HCT116 (cell line): ENCODE measurements around the gene PRCC. TPM values are rescaled to one million over a fixed set of nuclear protein-coding genes. Genes with fewer than 3 reads are reported as not detected.

Experiments used
- ATAC-seq: fragments of 200-7000 bp; cut with Tn5 transposase; 2 replicates; pipeline ENCODE4 v1.9.1; 2020; ENCODE audit warnings: mild to moderate bottlenecking, moderate library complexity
- BruUV-seq: library from RNA; stranded (reverse); fragments of 400-500 nt; replicated peaks from 2 replicates; lab custom pipeline; 2021; lab: Mats Ljungman, UMichigan
- CTCF ChIA-PET: fragments of 300-600 bp; sonication (Branson Sonifier 250); formaldehyde crosslinking; loops from one replicate; lab custom pipeline; 2021; ENCODE audit warnings: antibody characterized with exemption; lab: Charles Lee
- POLR2A ChIA-PET: fragments of 300-600, 350-600 bp; sonication (Branson Sonifier 250); formaldehyde crosslinking; loops from one replicate; lab custom pipeline; 2021; ENCODE audit warnings: antibody characterized with exemption; lab: Charles Lee
- RAD21 ChIA-PET, 2 experiments: fragments of 300-600 bp; sonication (Branson Sonifier 250); formaldehyde crosslinking; loops; one replicate each; lab custom pipeline; 2023; ENCODE audit warnings: low total read pairs in 2 of 2; ENCODE audit not compliant: uncharacterized antibody in 2 of 2, unreplicated experiment in 2 of 2, low non-redundant PET in 1 of 2; lab: Charles Lee
- DNase-seq: peaks from one replicate; pipeline ENCODE4 v3.0.0-alpha.2; 2010; ENCODE audit warnings: low read depth, low spot score
- H2AFZ ChIP-seq: fragments of 200-600 bp; shearing (Covaris generic), sonication (generic); 2 replicates; pipeline ENCODE4 v1.6.1; 2017; ENCODE audit warnings: low read depth, mixed run types, mixed read lengths, antibody characterized with exemption, low read length; ENCODE audit not compliant: poor library complexity, severe bottlenecking
- H3K27ac ChIP-seq: 2 replicates; pipeline ENCODE4 v1.5.1; 2012; ENCODE audit warnings: low read depth, low read length
- H3K27me3 ChIP-seq: fragments of 200-600 bp; sonication (generic); 2 replicates; pipeline ENCODE4 v1.6.1; 2016; ENCODE audit warnings: mixed run types, low read length, mixed read lengths; ENCODE audit not compliant: insufficient read depth
- H3K36me3 ChIP-seq, 2 experiments: fragments of 200-500 bp in 1 of 2; fragments of 200-600 bp in 1 of 2; sonication (Bioruptor generic) in 1 of 2; sonication (generic) in 1 of 2; 2 replicates each; pipeline versions ENCODE4 v1.5.1 to v1.6.1; 2014 to 2016; ENCODE audit warnings: low read length in 2 of 2, inconsistent platforms in 1 of 2, mixed read lengths in 1 of 2, mixed run types in 1 of 2; ENCODE audit not compliant: insufficient read depth in 2 of 2, control insufficient read depth in 1 of 2
- H3K4me1 ChIP-seq, 2 experiments: fragments of 200-600 bp in 1 of 2; sonication (generic) in 1 of 2; 2 replicates each; pipeline versions ENCODE4 v1.5.1 to v1.6.1; 2012 to 2017; ENCODE audit warnings: low read length in 2 of 2, inconsistent platforms in 1 of 2, mild to moderate bottlenecking in 1 of 2, mixed read lengths in 1 of 2, mixed run types in 1 of 2, moderate library complexity in 1 of 2; ENCODE audit not compliant: insufficient read depth in 2 of 2, control insufficient read depth in 1 of 2
- H3K4me2 ChIP-seq: fragments of 200-600 bp; sonication (generic); 2 replicates; pipeline ENCODE4 v1.6.1; 2017; ENCODE audit warnings: mixed run types, low read length, mixed read lengths
- H3K4me3 ChIP-seq, 2 experiments: fragments of 200-600 bp in 1 of 2; sonication (generic) in 1 of 2; replicated peaks in 1 of 2; 2 replicates each; pipeline ENCODE4 v1.5.1; 2011 to 2016; ENCODE audit warnings: low read length in 2 of 2, control low read depth in 1 of 2, low read depth in 1 of 2, mild to moderate bottlenecking in 1 of 2, mixed read lengths in 1 of 2, mixed run types in 1 of 2
- H3K79me2 ChIP-seq: fragments of 200-600 bp; sonication (generic); 2 replicates; pipeline ENCODE4 v1.6.1; 2017; ENCODE audit warnings: mild to moderate bottlenecking, mixed run types, low read length, moderate library complexity, mixed read lengths; ENCODE audit not compliant: insufficient read depth
- H3K9ac ChIP-seq: fragments of 200-600 bp; sonication (generic); 2 replicates; pipeline ENCODE4 v1.6.1; 2016; ENCODE audit warnings: low read length, mixed read lengths
- H3K9me2 ChIP-seq: fragments of 200-600 bp; sonication (generic), shearing (Covaris generic); 2 replicates; pipeline ENCODE4 v1.6.1; 2017; ENCODE audit warnings: mixed run types, mild to moderate bottlenecking, moderate library complexity; ENCODE audit not compliant: insufficient read depth
- H3K9me3 ChIP-seq, 2 experiments: fragments of 200-500 bp in 1 of 2; fragments of 200-600 bp in 1 of 2; sonication (Bioruptor generic) in 1 of 2; sonication (generic) in 1 of 2; 2 replicates each; pipeline ENCODE4 v1.6.1; 2014 to 2017; ENCODE audit warnings: low read length in 2 of 2, mixed read lengths in 2 of 2, inconsistent platforms in 1 of 2, low read depth in 1 of 2, mild to moderate bottlenecking in 1 of 2, mixed run types in 1 of 2, moderate library complexity in 1 of 2; ENCODE audit not compliant: control insufficient read depth in 1 of 2, insufficient read depth in 1 of 2
- H4K20me1 ChIP-seq: fragments of 200-600 bp; sonication (generic), shearing (Covaris generic); 2 replicates; pipeline ENCODE4 v1.6.1; 2017; ENCODE audit warnings: mixed run types, mild to moderate bottlenecking, moderate library complexity; ENCODE audit not compliant: insufficient read depth
- CBX3 ChIP-seq: IDR thresholded peaks from 2 replicates; pipeline ENCODE4 v1.6.1; 2012; ENCODE audit warnings: low read depth
- CTCF ChIP-seq, 3 experiments: fragments of 200-600 bp in 1 of 3; sonication (generic) in 1 of 3; IDR thresholded peaks in 2 of 3; conservative IDR thresholded peaks in 1 of 3; 2 replicates each; pipeline ENCODE4 v1.5.1; 2012 to 2017; ENCODE audit warnings: low read depth in 2 of 3, low read length in 2 of 3, antibody characterized with exemption in 1 of 3, borderline replicate concordance in 1 of 3, control low read depth in 1 of 3, mild to moderate bottlenecking in 1 of 3, mixed read lengths in 1 of 3, mixed run types in 1 of 3, moderate library complexity in 1 of 3; ENCODE audit not compliant: insufficient read depth in 1 of 3
- EZH2phosphoT487 ChIP-seq: fragments of 200-600 bp; IDR thresholded peaks from 2 replicates; pipeline ENCODE4 v1.6.1; 2018; ENCODE audit warnings: antibody characterized with exemption, borderline replicate concordance
- REST ChIP-seq: IDR thresholded peaks from 2 replicates; pipeline ENCODE4 v1.6.1; 2012; ENCODE audit warnings: low read depth
- YY1 ChIP-seq: IDR thresholded peaks from 2 replicates; pipeline ENCODE4 v1.6.1; 2011; ENCODE audit warnings: low read length, low read depth, moderate library complexity, mild to moderate bottlenecking; ENCODE audit not compliant: insufficient replicate concordance; ENCODE audit errors: extremely low read depth
- ZNF274 ChIP-seq: fragments of 200-500 bp; sonication (Bioruptor generic); IDR thresholded peaks from 2 replicates; pipeline ENCODE4 v1.6.1; 2014; ENCODE audit warnings: mild to moderate bottlenecking, low read depth, low read length, inconsistent platforms
- intact Hi-C: fragments of 100-400 bp; cut with micrococcal nuclease; formaldehyde crosslinking; loops from 2 replicates; pipeline ENCODE4 v1.10.0; 2022
- total RNA-seq: library from RNA; stranded (reverse); gene quantifications from one replicate; pipeline ENCODE4 v1.2.1, GENCODE V29; 2021; ENCODE audit not compliant: unreplicated experiment

The PRCC gene
- total RNA-seq, 1 experiment from 2014 or later = 78.1 TPM

- no peak overlapping the region for H3K27ac ChIP-seq
- BruUV-seq = no TSS peak
- RAD21 ChIA-PET = no interaction called here
Measured at GRCh38 chr1:156795787-156796186, 28.5 kb downstream of the PRCC start.

GRCh38 chr1:156796340-156797097 is 29.2 kb downstream of the PRCC start:
- Histone ChIP-seq H4K20me1 (0 out of 2 replicates have a peak, but pooled peaks cover 4% of the 10 kb centered on the region), H3K9ac (no peak overlapping the region), H3K27me3 (no peaks in the 10 kb centered on the region), H3K4me2 (no peak overlapping the region), H2AFZ (no peak overlapping the region), H3K4me1 (peaks cover 2 to 8% of the 10 kb centered on the region in 2 experiments; a peak in 2 of 4 replicates), H3K27ac (no peak overlapping the region), H3K36me3 (peaks cover 68 to 71% of the 10 kb centered on the region in 2 experiments), H3K4me3 (no peak overlapping the region), H3K9me2 (no peaks in the 10 kb centered on the region)
- no peak for DNase-seq
- intact Hi-C loops = loop anchor here (1.0 to 5.0 kb wide), 3 partner anchors 64 to 131 kb away; partner anchors contain the start of gene NTRK1
- BruUV-seq = no TSS peak
- RAD21 ChIA-PET = no interaction called here
- CTCF ChIA-PET = interaction anchor here (1.2 to 1.5 kb wide), 2 partner anchors 64 to 71 kb away, joined by 3 to 6 read pairs; partner anchors contain the start of gene NTRK1
- POLR2A ChIA-PET = no interaction called here
- TF ChIP-seq CTCF (IDR thresholded peaks at IDR 0.05 in 2 of 3, conservative IDR thresholded peaks at IDR 0.05 in 1 of 3; ENCODE audit: borderline replicate concordance in 1 of 3, insufficient read depth in 1 of 3, low read depth in 2 of 3, low read length in 2 of 3) = no peak
- no peak for TF ChIP-seq REST
- no peak for TF ChIP-seq CBX3
- no peak for TF ChIP-seq EZH2phosphoT487
- no peak for TF ChIP-seq ZNF274
- TF ChIP-seq, all 23 proteins: peak for 0
- no peak for ATAC-seq
- Histone ChIP-seq H3K9me3 (no peaks in the 10 kb centered on the region), H3K79me2 (peaks cover 7% of the 10 kb centered on the region; the same call in 1 of the 2 replicates)

More at GRCh38 chr1:156795787-156796186, 28.5 kb downstream of the PRCC start:
- DNase-seq (no peak), ATAC-seq (no peak)
- H3K9me3 ChIP-seq = no peaks in the 10 kb centered on the region
- H3K9me2 ChIP-seq = no peaks in the 10 kb centered on the region
- H3K4me1 ChIP-seq = peaks cover 2 to 8% of the 10 kb centered on the region in 2 experiments; a peak in 2 of 4 replicates
- H3K4me2 ChIP-seq = no peak overlapping the region
- H4K20me1 ChIP-seq = 0 out of 2 replicates have a peak, but pooled peaks cover 4% of the 10 kb centered on the region
- no peak overlapping the region for H3K4me3 ChIP-seq
- intact Hi-C loops = loop anchor here (5.0 kb wide), 1 partner anchor 132 kb away; no protein-coding TSS in a partner anchor
- POLR2A ChIA-PET = no interaction called here
- H3K27me3 ChIP-seq = no peaks in the 10 kb centered on the region
- peaks cover 69 to 77% of the 10 kb centered on the region in 2 experiments for H3K36me3 ChIP-seq
- no peak overlapping the region for H2AFZ ChIP-seq
- no peak overlapping the region for H3K9ac ChIP-seq
- peaks cover 13% of the 10 kb centered on the region; the same call in 1 of the 2 replicates for H3K79me2 ChIP-seq
- CTCF ChIA-PET = interaction anchor here (1.2 to 1.5 kb wide), 2 partner anchors 65 to 70 kb away, joined by 3 to 6 read pairs; partner anchors contain the start of gene NTRK1
- TF ChIP-seq YY1 = no peak
- TF ChIP-seq, all 23 proteins: peak for 0
